ENCODE measurements around the gene CLRN3.

The CLRN3 gene

DNA sequence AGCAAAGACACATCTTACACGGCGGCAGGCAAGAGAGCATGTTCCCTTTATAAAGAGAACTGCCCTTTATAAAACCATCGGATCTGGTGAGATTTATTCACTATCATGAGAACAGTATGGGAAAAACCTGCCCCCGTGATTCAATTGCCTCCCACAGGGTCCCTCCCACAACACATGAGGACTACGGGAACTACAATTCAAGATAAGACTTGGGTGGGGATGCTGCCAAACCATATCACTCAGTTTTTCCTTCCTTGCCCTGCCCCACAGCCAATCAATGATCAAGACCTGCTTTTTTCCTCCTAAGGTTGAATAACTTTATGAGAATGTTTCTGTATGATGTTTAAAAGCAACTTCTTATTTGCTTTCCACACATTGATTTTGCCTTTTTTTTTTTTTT is 11.0 kb upstream of the CLRN3 start:
- in situ Hi-C loops (cut with MboI; ENCODE audit: low sequenced_read_pairs) = no loop called here

DNA sequence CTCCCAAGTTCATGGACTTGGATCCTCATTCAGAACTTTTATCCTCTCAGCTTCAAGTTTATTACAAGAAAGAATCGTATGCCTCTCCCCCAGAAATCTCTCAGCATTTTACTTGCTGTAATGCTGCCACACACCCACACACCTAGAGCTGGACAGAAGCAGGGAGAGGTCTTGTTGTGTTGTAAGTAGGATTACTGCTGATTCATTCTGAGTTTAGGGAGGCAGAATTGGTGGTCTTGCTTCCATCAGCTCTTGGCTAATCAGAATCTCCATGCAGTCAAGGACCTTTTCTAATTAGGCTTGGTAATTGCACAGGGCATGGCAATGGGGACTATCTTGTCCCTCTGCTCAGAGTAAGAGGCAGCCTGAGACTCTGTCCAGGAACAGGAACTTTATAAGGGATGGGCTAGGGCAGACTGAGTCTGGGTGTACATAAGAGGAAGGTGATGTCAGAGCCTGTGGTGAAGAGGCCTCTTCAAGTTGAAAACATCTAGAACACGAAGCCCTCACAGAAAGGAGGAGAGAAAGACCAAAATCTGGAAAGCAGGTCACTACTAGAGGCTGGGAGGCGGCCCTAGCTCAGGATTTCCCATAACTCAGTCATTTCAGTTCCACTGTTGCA is 7.1 kb upstream of the CLRN3 start:
- in situ Hi-C loops (cut with MboI; ENCODE audit: low sequenced_read_pairs) = no loop called here

DNA sequence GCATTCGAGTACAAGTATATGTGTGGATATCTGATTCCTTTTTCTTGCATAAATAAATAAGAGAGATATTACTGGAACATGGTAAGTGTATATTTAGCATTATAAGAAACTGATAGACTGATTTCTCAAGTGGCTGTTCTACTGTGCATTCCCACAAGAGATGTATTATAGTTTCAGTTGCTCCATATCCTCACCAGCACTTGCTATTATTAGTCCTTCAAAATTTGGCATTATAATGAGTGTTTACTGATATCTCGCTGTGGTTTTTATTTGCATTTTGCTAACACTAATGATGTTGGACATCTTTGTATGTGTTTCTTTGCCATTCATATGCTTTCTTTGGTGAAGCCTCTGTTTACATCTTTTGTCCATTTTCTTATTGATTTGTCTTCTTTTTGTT is 4.4 kb upstream of the CLRN3 start:
- in situ Hi-C loops (cut with MboI; ENCODE audit: low sequenced_read_pairs) = no loop called here

DNA sequence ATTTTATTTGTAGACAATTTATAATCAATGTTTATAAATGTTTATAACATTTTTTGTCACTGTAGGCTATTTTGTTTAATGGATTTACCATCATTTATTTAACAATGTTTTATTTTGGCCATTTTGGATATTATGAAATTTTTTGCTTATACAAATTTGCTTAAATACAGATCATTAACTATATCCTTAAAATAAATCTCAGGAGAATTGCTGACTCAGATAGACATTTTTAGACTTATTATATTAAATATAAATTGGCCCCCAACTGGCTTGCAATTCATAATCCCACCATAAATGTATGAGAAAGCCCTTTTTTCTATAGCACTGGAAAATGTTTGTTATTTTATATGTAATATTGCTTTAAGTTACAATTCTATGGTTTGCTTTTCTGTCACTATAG is 3.8 kb upstream of the CLRN3 start:
- in situ Hi-C loops (cut with MboI; ENCODE audit: low sequenced_read_pairs) = no loop called here

DNA sequence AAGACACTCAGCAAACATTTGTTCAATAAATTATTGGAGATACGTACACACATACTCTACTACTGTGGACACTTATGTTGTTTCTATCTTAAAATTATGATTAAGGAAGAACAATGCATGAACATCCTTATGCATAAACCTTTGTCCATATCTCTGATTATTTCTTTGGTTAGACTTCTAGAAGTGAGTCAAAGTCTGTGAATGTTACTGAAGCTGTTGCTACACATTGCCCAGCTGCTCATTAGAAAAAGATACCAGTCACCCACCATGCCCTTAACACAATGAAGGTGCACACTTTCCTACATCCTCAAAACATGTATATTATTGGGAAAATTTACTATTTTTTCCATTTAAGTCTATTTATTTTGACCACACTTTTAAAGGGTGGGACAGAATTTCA is 1.4 kb upstream of the CLRN3 start:
- in situ Hi-C loops (cut with MboI; ENCODE audit: low sequenced_read_pairs) = no loop called here

DNA sequence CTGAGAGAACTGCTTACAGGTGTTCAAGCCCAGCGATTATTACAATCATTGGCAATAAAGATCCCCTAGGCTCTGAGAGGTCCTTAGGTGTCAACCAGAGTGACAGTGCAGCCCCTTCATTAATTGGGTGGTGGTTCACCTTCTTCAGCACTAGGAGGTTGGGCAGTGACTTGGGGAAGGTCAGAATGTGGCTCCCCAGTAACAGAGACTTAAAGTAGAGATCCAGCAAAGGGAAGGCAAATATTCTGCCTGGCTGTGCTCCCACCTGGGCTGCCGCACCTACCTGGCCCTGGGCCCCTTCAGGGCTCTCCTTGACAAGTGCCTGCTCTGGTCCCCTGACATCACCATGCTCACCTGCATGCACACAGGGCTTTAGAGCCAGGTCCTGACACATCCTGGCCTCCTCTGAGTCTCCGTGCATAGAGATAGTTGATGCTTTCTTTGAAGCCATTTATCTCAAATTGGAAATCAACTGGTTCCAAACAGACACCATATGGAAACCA is 1.9 kb downstream of the CLRN3 start:
- in situ Hi-C loops (cut with MboI; ENCODE audit: low sequenced_read_pairs) = no loop called here

DNA sequence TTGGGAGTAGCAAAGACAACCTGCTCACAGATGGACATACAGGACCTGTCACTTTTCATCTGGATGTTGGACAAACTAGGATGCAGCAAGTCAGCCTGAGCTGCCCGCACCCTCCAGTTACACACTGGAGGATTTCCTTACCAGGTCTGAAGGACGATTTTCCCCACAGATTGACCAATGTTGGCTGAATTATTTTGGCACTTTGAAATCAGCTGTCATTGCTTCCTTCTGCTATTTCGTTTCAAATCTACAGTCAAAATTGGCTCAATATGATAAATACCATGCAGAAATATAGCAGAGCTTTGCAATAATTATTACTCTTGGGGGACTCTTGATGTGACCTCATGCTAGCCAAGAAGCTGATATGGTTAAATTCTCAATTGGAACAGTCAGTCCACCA is 2.5 kb downstream of the CLRN3 start:
- in situ Hi-C loops (cut with MboI; ENCODE audit: low sequenced_read_pairs) = no loop called here

DNA sequence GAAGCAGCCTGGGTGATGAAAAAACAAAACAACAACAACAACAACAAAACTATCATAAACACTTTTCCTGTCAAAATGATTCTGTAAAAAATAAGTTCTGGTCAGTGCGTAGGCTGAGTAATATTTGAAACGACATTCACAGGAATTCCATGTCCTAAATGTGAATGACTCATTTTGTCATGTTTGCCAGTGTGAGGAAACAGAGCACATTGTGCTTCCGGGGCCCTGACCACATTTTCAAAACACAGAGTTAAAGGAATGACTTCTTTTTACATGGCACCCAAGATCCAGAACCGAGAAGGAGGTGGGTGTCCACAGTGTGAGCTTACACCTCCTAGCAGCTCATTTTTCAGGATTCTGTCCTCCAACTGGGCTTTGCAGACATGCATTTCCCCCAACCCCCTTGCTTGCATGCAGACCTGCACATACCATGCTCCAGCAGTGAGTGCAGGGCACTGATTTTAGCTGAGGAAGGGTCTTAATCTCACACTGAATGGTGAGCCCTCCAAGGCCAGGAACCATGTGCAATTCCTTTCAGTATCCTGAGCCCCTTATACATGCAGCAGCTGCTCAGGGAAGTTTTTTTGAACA is 3.0 kb downstream of the CLRN3 start:
- in situ Hi-C loops (cut with MboI; ENCODE audit: low sequenced_read_pairs) = no loop called here

DNA sequence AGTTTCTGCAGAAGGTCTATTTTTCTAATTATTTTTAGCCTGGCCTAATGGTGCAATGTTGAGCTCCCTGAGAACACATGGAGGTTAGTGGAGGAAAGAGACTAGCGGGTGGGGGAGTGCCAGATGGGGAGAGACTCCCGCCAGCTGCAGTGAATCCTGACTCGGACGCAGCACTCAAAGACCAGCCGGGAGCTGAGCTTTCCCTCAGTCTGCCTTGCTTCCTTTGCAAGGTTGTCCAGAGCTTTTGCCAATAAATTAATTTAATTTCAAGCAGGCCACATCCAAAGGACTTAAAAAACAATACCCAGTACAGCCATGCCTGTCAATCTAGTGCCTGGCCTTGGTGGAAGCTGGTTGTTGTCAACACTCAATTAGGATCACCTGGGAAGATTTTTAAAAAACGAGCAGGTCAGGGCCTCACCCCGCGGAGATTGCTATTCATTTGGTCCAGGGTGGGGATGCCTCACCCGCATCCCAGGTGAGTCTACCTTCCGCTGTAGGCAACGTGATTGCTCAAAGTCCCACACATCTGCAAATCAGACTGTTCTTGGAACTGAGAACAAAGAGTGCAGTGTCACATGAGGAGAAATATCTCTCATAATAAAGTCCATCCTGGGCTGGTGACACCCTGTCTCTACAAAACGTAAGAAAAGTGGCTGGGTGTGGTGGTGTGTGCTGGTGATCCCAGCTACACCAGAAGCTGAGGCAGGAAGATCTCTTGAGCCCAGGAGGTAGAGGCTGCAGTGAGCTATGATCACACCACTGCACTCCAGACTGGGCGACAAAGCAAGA is 4.0 kb downstream of the CLRN3 start:
- in situ Hi-C loops (cut with MboI; ENCODE audit: low sequenced_read_pairs) = no loop called here

DNA sequence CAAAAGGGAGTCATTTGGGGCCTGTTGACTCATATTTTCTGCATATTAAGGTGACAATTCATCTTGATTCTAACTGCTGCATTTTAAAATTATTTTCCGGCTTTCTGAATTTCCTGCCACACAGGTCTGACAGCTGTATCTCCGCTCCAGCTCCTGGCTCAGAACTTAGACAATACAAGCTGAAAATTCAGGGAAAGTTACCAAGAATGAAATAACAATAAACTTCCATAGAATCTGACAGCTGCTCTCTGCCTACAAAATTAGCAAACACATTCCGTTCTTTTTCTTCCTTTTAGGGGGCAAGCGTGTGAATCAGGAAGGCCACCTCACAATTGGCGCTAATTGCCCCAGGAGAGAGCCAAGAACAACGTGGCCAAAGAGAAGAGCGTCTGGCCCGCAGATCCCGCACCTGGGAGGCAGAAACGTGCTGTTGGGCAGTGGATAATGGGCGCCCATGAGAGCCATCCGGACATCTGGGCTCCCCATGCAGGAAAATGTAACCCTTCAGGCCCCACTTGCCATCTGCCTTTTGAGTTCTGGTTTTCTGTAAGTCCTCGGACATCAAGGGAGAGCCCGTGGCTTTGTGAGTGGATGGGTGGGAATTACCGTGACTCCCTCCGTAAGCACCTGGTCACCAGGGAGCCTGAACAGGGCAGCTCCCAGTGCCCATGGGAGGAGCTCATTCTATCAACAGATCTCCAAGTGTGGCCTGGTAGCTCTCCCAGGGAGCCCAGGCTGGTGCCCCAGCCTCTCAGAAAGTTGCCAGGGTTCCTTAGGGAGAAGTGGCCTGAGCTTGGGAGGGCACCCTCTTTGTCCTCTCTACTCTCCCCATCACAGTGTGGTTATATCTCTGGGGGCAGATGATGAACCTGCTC is 5.0 kb downstream of the CLRN3 start:
- in situ Hi-C loops (cut with MboI; ENCODE audit: low sequenced_read_pairs) = no loop called here

DNA sequence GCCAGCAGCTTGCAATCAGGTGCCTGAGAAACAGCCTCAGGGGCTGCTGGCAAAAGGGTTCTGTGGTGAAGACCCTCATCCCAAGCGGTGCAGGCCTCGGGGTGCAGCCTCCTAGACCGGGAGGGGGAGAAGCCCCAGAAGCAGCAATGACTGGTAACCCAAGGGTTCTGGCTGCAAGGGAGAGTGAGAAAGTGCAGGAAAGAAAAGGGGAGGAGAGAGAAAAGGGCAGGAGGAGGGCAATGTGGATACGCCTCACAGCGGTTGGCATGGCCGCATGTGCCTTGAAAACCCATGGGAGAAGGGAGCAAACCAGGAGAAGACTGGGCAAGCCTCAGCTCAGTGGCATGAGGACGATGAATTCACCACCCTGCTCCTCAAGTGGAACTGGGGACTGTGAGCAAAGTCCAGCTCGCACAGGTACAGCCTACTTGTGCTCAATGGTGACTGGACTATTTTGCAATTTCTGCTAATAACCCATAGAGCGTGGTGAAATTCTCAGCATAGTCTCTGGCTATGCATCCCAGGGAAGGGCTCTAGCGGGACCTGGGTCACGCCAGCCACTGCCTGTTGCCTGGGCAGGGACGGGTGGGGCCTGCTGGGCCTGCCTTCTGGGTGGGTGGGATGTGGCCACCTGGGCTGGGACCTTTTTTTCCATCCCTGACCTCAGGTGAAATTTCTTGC is 6.2 kb downstream of the CLRN3 start:
- in situ Hi-C loops (cut with MboI; ENCODE audit: low sequenced_read_pairs) = no loop called here

DNA sequence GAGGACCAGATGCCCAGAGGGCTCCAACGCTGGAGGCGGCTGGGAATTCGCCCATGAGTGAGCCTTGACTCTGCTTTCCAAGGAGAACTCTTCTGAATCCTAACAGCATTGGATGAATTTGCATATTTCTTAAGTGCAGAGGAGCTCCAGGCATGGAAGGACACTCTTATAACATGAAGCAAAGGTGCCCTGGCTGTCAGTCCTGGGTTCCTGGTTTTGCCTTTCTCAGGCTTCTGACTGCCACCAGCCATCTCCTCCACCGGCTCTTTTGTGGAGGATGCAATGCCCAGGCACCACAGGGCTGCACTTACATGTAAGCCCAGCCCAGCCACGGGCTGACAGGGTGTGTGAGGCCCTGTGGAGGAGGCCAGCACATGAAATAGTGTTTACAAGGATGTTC is 8.2 kb downstream of the CLRN3 start:
- in situ Hi-C loops (cut with MboI; ENCODE audit: low sequenced_read_pairs) = no loop called here

DNA sequence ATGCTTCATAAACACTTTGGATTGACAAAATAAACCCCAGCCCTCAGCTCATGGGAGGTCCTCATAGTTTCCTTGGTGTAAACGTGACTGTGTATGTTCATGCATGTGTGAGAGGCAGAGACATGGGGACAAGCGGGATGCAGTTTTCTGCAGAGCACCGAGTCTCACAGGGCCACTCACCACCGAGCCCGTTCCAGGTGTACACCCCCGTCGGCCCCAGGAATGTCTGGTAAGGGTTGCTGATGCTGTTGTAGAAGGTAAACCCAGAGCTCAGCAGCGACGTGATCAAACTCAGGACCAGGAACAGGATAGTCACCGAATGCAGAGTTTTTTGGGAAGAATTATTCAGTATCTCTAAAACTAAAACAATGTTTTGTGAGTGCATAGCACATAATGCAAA is 9.2 kb downstream of the CLRN3 start:
- in situ Hi-C loops (cut with MboI; ENCODE audit: low sequenced_read_pairs) = no loop called here

DNA sequence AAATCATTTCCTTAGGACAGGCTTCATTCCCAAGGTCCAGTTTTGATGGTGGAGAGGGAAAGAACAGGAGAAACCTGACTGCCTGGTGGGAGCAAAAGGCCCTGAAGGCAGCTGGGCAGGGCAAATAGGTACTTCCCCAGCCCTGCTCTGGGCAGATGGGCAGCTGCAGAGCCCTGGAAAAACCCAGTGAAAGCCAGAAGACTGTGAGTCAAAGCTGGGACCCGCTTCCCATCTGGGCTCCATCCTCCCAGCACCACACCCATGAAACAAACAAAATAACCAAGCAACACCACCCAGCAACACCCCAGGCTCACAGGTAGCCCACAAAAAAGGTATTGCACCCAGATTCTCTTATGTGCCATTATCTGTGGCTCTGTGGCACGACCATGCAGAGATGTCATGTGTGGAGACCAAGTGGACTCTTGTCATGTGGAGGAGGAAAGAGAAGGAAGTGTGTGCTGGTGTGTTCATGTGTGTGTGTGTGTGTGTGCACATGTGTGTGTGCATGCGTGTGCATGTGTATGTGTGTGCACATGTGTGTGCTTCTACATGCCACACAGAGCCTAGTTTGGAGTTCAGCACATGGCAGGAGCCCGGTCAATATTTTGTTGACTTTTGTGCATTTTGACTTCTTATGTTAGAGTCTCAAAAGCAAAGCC is 9.8 kb downstream of the CLRN3 start:
- in situ Hi-C loops (cut with MboI; ENCODE audit: low sequenced_read_pairs) = no loop called here

DNA sequence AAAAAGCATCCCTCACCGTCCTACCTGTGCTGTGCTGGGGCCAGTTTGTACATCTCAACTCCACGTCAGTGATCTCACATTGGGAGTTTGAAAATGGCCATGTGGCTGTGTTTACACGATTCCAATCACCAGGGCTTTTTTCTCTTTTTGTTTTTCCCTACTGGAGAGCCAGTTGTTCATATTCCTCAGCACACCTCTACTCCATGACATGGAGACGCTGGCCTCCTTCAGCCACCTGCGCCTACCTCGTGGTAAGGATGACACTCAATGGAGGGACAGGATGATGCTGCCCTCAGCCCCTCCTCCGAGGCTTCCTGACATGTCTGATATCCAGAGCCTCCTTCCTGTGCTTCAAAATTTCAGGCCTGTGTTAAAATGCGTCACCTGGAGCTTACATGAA is 10.3 kb downstream of the CLRN3 start:
- in situ Hi-C loops (cut with MboI; ENCODE audit: low sequenced_read_pairs) = no loop called here

DNA sequence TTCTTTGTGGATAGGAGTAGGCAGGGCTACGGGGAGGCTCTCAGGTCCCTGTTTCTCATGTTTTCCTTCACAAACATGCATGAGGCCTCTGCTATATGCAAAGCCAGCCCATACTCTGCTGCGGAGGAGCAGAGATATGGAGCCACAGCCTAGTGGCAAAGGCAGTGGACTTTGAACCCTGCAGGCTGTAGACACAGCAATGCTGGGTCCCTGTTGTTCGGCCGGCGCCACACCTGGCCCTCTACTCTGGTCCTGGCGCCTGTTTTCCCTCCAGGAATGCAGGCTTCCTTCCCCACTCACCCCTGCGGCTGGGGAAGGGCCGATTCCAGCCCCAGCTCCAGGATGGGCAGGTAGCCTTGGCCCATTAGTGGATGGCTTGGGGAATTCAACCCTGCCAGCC is 11.5 kb downstream of the CLRN3 start:
- in situ Hi-C loops (cut with MboI; ENCODE audit: low sequenced_read_pairs) = no loop called here

DNA sequence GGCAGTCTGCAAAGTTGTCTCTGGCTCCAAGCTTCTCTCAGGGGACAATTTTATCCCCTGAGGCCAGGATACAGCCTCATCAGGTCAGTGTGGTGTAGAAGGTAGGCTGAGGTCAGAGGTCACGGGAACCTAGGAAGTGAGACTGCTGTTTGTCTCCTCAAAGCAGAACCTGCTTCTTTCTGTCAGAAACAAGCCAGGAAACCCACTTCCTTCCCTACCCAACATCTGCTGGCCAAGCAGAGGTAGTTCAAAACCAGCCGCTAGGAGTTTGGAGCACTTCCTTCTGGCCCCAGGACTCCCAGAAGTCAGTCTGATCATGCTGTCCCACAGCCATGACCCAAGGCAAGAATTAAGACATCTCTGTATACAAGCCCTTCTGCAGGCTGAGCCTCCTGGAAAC is 12.2 kb downstream of the CLRN3 start:
- in situ Hi-C loops (cut with MboI; ENCODE audit: low sequenced_read_pairs) = no loop called here

DNA sequence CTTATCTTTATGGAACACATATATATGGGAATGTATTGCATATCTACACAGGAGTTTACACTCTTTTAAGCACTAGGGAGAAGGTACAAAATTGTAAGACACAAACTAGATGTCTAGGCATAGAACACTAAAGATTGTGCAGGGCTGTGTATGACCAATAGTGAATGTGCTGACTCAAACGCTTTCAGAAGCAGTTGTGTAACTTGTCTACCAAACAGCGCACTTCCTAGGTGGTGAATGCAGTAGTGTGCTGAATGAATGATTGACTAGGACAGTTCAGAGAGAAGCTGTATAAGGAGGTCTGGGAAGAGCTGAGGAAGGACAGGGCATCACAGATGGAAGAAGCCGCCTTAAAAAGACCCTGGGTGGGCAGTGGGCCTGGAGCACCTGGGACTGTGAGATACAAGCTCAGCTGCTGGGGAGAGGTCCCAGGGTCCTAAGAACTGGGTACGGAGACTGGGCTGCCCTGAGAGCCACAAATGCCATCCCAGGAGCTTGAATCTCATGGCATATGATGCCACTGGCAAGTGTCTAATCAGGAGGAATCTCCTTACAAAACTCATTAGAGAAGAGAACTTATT is 14.2 kb downstream of the CLRN3 start:
- in situ Hi-C loops (cut with MboI; ENCODE audit: low sequenced_read_pairs) = loop anchor here (10.0 kb wide), 1 partner anchor 136 kb away; no protein-coding TSS in a partner anchor

DNA sequence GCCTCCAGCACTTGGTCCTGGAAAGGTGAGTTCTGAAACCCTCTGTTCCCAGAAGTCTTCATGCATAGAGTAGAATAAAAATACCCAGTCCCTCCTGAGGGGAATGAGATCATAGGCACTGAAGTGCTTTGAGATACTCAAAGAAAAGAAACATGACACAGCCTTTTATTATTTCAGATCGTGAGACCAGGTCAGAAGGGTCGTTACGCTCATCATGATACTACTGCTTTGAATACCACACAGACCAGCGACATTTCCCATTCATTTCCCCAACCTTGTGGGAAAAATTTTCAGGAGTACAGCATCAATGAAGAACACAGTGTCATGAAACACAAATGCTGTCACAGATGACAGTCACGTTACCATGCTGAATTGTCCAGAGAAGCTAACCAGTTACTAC is 15.0 kb downstream of the CLRN3 start:
- in situ Hi-C loops (cut with MboI; ENCODE audit: low sequenced_read_pairs) = loop anchor here (10.0 kb wide), 1 partner anchor 137 kb away; no protein-coding TSS in a partner anchor

DNA sequence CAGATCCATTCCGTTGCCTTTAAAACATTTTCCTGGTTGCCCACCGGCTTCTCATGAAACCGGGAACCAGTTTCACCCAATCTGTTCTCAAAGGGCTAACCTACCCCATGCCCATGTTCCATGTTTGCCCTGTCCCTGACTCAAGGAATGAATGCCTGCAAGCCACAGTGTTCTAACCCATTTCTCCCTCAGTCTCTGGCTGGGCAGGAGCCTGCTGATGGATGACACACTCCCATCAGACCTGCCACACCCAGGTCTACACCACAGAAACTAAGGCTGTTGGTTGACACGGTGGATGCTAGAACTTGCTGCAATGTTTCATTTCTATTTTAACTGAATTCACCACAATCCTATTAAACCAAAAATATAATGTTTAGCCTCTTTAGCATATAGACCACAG is 15.6 kb downstream of the CLRN3 start:
- in situ Hi-C loops (cut with MboI; ENCODE audit: low sequenced_read_pairs) = loop anchor here (10.0 kb wide), 1 partner anchor 138 kb away; no protein-coding TSS in a partner anchor
